ENCODE data around the gene MMD. TPM values are rescaled to one million over a fixed set of nuclear protein-coding genes. Genes with fewer than 3 reads are reported as not detected.

The MMD gene
- total RNA-seq, 4 donors from 2014 or later = 4.6 to 25.7 (median 11.3) TPM

DNA sequence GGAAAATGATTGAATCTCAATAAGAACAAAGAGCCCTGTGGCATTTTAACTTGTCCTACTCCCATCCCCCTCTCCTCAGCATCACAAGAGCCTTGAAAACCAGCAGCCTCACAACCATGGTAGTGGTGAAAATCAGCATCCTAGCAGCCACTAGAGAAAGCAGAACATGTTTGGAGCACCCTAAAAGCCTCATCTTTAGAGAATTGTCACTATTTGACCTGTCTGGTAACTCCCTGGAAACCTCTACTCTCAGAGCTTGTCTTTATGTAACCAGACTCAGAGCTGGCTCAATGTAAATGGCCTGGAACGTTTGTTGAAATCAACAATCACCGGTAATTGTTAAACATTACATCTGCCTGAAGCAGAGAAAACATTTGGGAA lies 70.8 kb downstream of the MMD start:
- H3K27me3 ChIP-seq = no peaks in the 10 kb centered on the region
- H3K4me1 ChIP-seq = no peaks in the 10 kb centered on the region
- H3K4me3 ChIP-seq = no peak overlapping the region
- intact Hi-C loops (cut with DNase I; ENCODE audit: low total_unique reads) (no loop called here), in situ Hi-C loops (cut with MboI; ENCODE audit: low sequenced_read_pairs in 4 of 4) (loop anchor here (5.0 to 25.0 kb wide), 2 partner anchors 359 to 364 kb away; no protein-coding TSS in a partner anchor)
- H3K9me3 ChIP-seq = no peaks in the 10 kb centered on the region
- ATAC-seq (no peak), DNase-seq (no peak)
- no peak for TF ChIP-seq POLR2A (IDR thresholded peaks at IDR 0.05)
- TF ChIP-seq, protein P1, sequence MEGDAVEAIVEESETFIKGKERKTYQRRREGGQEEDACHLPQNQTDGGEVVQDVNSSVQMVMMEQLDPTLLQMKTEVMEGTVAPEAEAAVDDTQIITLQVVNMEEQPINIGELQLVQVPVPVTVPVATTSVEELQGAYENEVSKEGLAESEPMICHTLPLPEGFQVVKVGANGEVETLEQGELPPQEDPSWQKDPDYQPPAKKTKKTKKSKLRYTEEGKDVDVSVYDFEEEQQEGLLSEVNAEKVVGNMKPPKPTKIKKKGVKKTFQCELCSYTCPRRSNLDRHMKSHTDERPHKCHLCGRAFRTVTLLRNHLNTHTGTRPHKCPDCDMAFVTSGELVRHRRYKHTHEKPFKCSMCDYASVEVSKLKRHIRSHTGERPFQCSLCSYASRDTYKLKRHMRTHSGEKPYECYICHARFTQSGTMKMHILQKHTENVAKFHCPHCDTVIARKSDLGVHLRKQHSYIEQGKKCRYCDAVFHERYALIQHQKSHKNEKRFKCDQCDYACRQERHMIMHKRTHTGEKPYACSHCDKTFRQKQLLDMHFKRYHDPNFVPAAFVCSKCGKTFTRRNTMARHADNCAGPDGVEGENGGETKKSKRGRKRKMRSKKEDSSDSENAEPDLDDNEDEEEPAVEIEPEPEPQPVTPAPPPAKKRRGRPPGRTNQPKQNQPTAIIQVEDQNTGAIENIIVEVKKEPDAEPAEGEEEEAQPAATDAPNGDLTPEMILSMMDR (IDR thresholded peaks at IDR 0.05 in 4 of 5, conservative IDR thresholded peaks at IDR 0.05 in 1 of 5) = no peak
- no peak overlapping the region for H3K27ac ChIP-seq
- no peaks in the 10 kb centered on the region for H3K36me3 ChIP-seq

DNA sequence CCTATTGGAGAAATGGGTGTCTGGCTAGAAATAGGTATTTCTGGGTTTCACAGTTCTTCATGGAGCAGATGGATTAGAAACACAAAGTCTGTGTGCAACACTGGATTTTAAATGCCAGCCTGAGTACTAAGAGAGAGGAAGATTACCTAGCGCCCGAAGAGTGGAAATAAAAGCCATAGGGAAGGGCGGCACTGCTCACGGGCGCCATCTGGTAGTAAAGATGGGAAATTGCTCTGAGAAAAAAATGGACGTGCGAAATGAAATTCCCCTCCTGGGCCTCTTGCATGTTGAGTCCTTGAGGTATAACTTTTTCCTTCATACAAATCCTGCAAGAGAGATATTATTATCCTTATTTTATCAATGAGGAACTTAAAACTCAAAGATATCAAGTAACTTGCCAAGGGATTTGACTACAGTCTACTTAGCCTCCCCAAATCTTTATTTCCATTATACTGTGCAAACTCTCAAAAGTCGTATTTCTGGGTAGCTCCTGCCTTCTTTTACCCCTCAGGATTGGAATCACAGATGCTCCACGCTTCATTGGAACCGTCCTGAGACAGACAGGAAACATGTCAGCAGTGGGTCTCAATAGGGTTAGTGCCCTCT lies 72.8 kb downstream of the MMD start:
- TF ChIP-seq, protein P1 (IDR thresholded peaks at IDR 0.05 in 4 of 5, conservative IDR thresholded peaks at IDR 0.05 in 1 of 5) = peak; percentile 50 to 87 (median 68)
- TF ChIP-seq POLR2A (IDR thresholded peaks at IDR 0.05) = no peak
- Histone ChIP-seq H3K27me3 (no peaks in the 10 kb centered on the region), H3K4me3 (no peak overlapping the region), H3K36me3 (no peaks in the 10 kb centered on the region), H3K27ac (no peak overlapping the region), H3K9me3 (no peaks in the 10 kb centered on the region), H3K4me1 (no peaks in the 10 kb centered on the region)
- DNase-seq (peak; percentile 7 to 25), ATAC-seq (peak; percentile 47 to 75)
- in situ Hi-C loops (cut with MboI; ENCODE audit: low sequenced_read_pairs in 4 of 4) = no loop called here
- intact Hi-C loops (cut with DNase I; ENCODE audit: low total_unique reads) = loop anchor here (1.0 to 5.0 kb wide), 3 partner anchors 28 to 356 kb away; no protein-coding TSS in a partner anchor

DNA sequence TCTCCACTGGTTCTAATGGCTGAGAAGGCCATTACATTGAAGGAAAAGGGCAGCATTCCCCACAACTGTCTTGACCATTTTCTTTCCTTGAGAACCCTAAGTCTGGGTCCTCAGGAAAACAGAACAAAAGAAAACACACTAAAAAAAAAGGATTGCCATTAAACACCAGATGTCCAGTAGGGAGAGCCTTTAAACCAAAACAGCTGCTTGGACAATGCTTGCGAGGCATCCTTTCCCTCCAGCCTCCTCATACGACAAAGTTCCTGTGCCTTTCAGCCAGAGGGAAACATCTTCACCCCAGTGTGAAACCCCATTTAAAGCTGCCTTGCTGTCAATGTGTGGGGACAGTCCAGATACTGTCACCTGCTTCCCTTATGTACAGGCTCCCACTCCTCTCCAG lies 74.3 kb downstream of the MMD start:
- H3K27ac ChIP-seq = no peak overlapping the region
- no peaks in the 10 kb centered on the region for H3K27me3 ChIP-seq
- DNase-seq = no peak
- intact Hi-C loops (cut with DNase I; ENCODE audit: low total_unique reads) (loop anchor here (5.0 kb wide), 1 partner anchor 45 kb away; no protein-coding TSS in a partner anchor), in situ Hi-C loops (cut with MboI; ENCODE audit: low sequenced_read_pairs in 4 of 4) (no loop called here)
- no peaks in the 10 kb centered on the region for H3K36me3 ChIP-seq
- no peak overlapping the region for H3K4me3 ChIP-seq
- no peaks in the 10 kb centered on the region for H3K4me1 ChIP-seq
- H3K9me3 ChIP-seq = no peaks in the 10 kb centered on the region
- no peak for TF ChIP-seq POLR2A (IDR thresholded peaks at IDR 0.05)
- TF ChIP-seq, protein P1 (IDR thresholded peaks at IDR 0.05 in 4 of 5, conservative IDR thresholded peaks at IDR 0.05 in 1 of 5) = no peak
- ATAC-seq = no peak

DNA sequence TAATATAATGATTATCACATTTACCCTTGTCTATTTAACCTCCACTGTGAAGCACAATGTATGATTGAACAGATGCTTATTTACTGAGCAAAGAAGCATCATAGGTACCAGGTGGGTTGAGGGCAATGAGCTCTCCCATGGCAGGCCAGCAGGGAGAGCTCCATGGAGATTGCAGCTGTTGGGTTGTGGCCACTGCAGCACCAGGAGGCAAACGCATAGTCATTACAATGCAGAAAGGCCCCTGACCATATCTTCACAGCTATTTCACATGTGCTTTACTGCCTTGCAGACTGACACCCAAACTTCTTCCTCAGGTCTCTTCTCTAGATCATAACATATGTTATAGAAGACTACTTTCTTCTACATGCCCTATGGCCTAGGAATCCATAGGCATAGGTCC lies 75.0 kb downstream of the MMD start:
- ATAC-seq = no peak
- no peak overlapping the region for H3K4me3 ChIP-seq
- TF ChIP-seq, protein P1 (IDR thresholded peaks at IDR 0.05 in 4 of 5, conservative IDR thresholded peaks at IDR 0.05 in 1 of 5) = no peak
- TF ChIP-seq POLR2A (IDR thresholded peaks at IDR 0.05) = no peak
- H3K27ac ChIP-seq = no peak overlapping the region
- in situ Hi-C loops (cut with MboI; ENCODE audit: low sequenced_read_pairs in 4 of 4) (no loop called here), intact Hi-C loops (cut with DNase I; ENCODE audit: low total_unique reads) (loop anchor here (5.0 kb wide), 1 partner anchor 44 kb away; no protein-coding TSS in a partner anchor)
- no peaks in the 10 kb centered on the region for H3K9me3 ChIP-seq
- H3K4me1 ChIP-seq = no peaks in the 10 kb centered on the region
- H3K36me3 ChIP-seq = no peaks in the 10 kb centered on the region
- H3K27me3 ChIP-seq = no peaks in the 10 kb centered on the region
- DNase-seq = no peak
